Natural killer cell (primary cell): ENCODE data around the gene ZNF224. TPM values are rescaled to one million over a fixed set of nuclear protein-coding genes. Genes with fewer than 3 reads are reported as not detected.

ENCODE experiments used
- ATAC-seq, 3 donors: fragments of 150-1000 bp in 2 of 3; fragments of 200-7000 bp in 1 of 3; cut with Tn5 transposase; 1 replicate in 1 of 3; 2 replicates in 2 of 3; pipeline ENCODE4 v1.10.0; 2021; ENCODE audit warnings: mild to moderate bottlenecking in 2 of 3, moderate library complexity in 2 of 3
- DNase-seq, 2 donors: peaks; one replicate each; pipeline versions ENCODE4 v3.0.0 to v3.0.0-alpha.2; 2013 to 2021; ENCODE audit warnings: mixed read lengths in 1 of 2
- H3K27ac ChIP-seq: one replicate; pipeline ENCODE4 v1.5.1; 2013; ENCODE audit warnings: mild to moderate bottlenecking, low read length
- H3K27me3 ChIP-seq: one replicate; pipeline ENCODE4 v1.6.1; 2013; ENCODE audit warnings: low read length; ENCODE audit not compliant: control insufficient read depth, insufficient read depth
- H3K36me3 ChIP-seq: one replicate; pipeline ENCODE4 v1.6.1; 2013; ENCODE audit warnings: low read length; ENCODE audit not compliant: control insufficient read depth, insufficient read depth
- H3K4me1 ChIP-seq: one replicate; pipeline ENCODE4 v1.6.1; 2013; ENCODE audit warnings: low read length; ENCODE audit not compliant: control insufficient read depth, insufficient read depth
- H3K4me3 ChIP-seq: one replicate; pipeline ENCODE4 v1.5.1; 2013; ENCODE audit warnings: low read length
- H3K9me3 ChIP-seq: one replicate; pipeline ENCODE4 v1.6.1; 2013; ENCODE audit warnings: low read length; ENCODE audit not compliant: control insufficient read depth, insufficient read depth
- H3K27ac Mint-ChIP-seq, 2 donors: one replicate each; pipeline ENCODE4 v1.8.0; 2022; ENCODE audit warnings: mild to moderate bottlenecking in 2 of 2, mixed read lengths in 2 of 2, moderate library complexity in 1 of 2
- H3K27me3 Mint-ChIP-seq, 2 donors: one replicate each; pipeline ENCODE4 v1.8.0; 2022; ENCODE audit warnings: low read depth in 2 of 2, mixed read lengths in 2 of 2
- H3K36me3 Mint-ChIP-seq: one replicate; pipeline ENCODE4 v1.8.0; 2022; ENCODE audit warnings: mixed read lengths
- H3K4me1 Mint-ChIP-seq, 2 donors: one replicate each; pipeline ENCODE4 v1.8.0; 2022; ENCODE audit warnings: mixed read lengths in 2 of 2
- H3K4me3 Mint-ChIP-seq: one replicate; pipeline ENCODE4 v1.8.0; 2022; ENCODE audit warnings: mild to moderate bottlenecking, moderate library complexity, mixed read lengths
- H3K9me3 Mint-ChIP-seq, 2 donors: one replicate each; pipeline ENCODE4 v1.8.0; 2022; ENCODE audit warnings: mixed read lengths in 2 of 2
- WGBS: methylation state at CpG from one replicate; pipeline ENCODE4 v1.1.7; 2013; ENCODE audit warnings: missing lambda C conversion rate; ENCODE audit not compliant: insufficient coverage; 5-methylcytosine and 5-hydroxymethylcytosine counted together
- intact Hi-C: fragments of 100-400 bp; cut with micrococcal nuclease; formaldehyde crosslinking; loops from one replicate; pipeline ENCODE4 v1.14.2; 2022
- total RNA-seq, 4 donors: library from RNA; stranded (reverse); fragments of 120-200 nt in 1 of 4; gene quantifications; one replicate each; pipeline versions ENCODE4 v1.2.3 to v1.2.4, GENCODE V29; 2013 to 2022
- TF ChIP-seq, protein P1 (sequence below): fragments of 200-600 bp; IDR thresholded peaks from one replicate; pipeline ENCODE4 v1.8.0; 2022; ENCODE audit warnings: antibody characterized with exemption

The ZNF224 gene
- total RNA-seq, 3 donors from 2014 or later (not counting 1 experiment from before 2014, with no cell fraction given): 52.2 to 57.6 (median 56.0) TPM

DNA sequence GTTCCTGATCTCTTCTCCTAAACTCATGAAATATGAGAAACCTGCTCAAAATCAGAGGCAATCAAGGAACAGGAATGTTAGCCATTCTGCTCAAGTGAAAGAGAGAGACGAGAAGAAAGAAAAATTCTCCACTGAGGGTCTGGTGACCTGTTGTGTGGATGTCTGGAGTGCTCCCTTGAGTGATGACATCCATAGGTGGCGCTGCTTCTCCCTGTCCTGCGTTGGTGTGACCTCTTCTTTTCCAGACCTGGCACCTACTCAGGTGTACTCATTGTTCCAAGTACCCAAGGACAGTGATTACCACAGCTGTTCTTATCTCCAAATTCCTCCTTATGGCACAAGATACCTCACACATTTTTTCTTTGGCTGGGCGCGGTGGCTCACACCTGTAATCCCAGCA is 38.3 kb upstream of the ZNF224 start:
- DNase-seq (no peak), ATAC-seq (no peak)
- Mint-ChIP-seq H3K36me3 (no peaks in the 10 kb centered on the region), H3K4me1 (peaks cover 19 to 22% of the 10 kb centered on the region in 2 donors), H3K4me3 (no peak overlapping the region), H3K9me3 (no peaks in the 10 kb centered on the region), H3K27me3 (no peaks in the 10 kb centered on the region), H3K27ac (no peak overlapping the region)
- peaks cover 9% of the 10 kb centered on the region for H3K4me1 ChIP-seq
- intact Hi-C loops: no loop called here
- TF ChIP-seq, protein P1, sequence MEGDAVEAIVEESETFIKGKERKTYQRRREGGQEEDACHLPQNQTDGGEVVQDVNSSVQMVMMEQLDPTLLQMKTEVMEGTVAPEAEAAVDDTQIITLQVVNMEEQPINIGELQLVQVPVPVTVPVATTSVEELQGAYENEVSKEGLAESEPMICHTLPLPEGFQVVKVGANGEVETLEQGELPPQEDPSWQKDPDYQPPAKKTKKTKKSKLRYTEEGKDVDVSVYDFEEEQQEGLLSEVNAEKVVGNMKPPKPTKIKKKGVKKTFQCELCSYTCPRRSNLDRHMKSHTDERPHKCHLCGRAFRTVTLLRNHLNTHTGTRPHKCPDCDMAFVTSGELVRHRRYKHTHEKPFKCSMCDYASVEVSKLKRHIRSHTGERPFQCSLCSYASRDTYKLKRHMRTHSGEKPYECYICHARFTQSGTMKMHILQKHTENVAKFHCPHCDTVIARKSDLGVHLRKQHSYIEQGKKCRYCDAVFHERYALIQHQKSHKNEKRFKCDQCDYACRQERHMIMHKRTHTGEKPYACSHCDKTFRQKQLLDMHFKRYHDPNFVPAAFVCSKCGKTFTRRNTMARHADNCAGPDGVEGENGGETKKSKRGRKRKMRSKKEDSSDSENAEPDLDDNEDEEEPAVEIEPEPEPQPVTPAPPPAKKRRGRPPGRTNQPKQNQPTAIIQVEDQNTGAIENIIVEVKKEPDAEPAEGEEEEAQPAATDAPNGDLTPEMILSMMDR: no peak
- H3K27ac ChIP-seq: no peak overlapping the region
- H3K27me3 ChIP-seq: no peaks in the 10 kb centered on the region
- H3K9me3 ChIP-seq: no peaks in the 10 kb centered on the region
- WGBS: 95% methylated on average over 5 of the region's 5 CpGs
- H3K4me3 ChIP-seq: no peak overlapping the region
- peaks cover 6% of the 10 kb centered on the region for H3K36me3 ChIP-seq

DNA sequence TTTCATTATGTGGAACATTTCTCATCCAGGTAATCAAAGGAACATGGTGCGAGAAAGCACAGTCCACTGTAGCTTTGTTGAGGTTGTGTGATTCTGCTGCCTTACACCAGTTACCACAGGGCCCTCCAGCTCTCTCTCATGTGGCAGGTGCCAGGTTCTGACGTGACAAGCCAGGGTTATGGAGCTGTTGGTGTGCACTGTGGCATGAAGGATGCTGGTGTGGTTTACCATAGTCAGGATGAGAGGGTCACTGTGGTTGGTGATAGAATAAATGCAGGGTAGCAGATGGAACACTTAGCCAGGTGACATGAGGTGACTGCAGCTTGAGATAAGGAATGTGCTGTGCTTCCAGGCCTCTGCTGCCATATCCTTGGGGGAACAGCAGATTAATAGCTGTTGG is 34.9 kb upstream of the ZNF224 start:
- 28% methylated on average over 2 of the region's 2 CpGs for WGBS
- H3K27me3 ChIP-seq: no peaks in the 10 kb centered on the region
- DNase-seq (no peak), ATAC-seq (no peak)
- no peak overlapping the region for H3K4me3 Mint-ChIP-seq
- H3K4me3 ChIP-seq: no peak overlapping the region
- TF ChIP-seq, protein P1: no peak
- no peaks in the 10 kb centered on the region for H3K9me3 Mint-ChIP-seq
- no peaks in the 10 kb centered on the region for H3K4me1 ChIP-seq
- no peaks in the 10 kb centered on the region for H3K27me3 Mint-ChIP-seq
- intact Hi-C loops: no loop called here
- H3K27ac ChIP-seq: no peak overlapping the region
- H3K27ac Mint-ChIP-seq: no peak overlapping the region
- peaks cover 4% of the 10 kb centered on the region for H3K9me3 ChIP-seq
- peaks cover 20% of the 10 kb centered on the region for H3K36me3 Mint-ChIP-seq
- H3K4me1 Mint-ChIP-seq: no peaks in the 10 kb centered on the region
- H3K36me3 ChIP-seq: peaks cover 18% of the 10 kb centered on the region

DNA sequence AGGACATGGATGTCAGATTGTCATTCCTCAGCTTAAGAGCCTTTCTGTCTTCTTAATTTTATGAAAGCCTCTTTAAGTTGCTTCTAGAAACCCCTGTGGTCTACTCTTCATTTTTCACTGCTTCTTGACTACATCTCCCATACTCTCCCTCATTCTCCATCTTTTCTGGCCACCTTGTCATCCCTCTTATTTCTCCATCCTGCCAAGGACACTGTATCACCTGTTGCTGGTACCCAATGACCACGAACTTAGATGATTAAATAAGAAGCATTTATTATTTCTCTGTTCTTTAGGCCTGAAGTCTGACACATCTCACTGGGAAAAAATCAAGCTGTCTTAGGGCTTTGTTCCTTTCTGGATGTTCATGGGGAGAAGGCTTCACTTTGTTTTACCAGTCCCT is 33.1 kb upstream of the ZNF224 start:
- ATAC-seq (no peak), DNase-seq (no peak)
- intact Hi-C loops: no loop called here
- Histone ChIP-seq H3K4me3 (no peak overlapping the region), H3K27ac (no peak overlapping the region), H3K4me1 (no peaks in the 10 kb centered on the region), H3K36me3 (peaks cover 15% of the 10 kb centered on the region), H3K9me3 (peaks cover 15% of the 10 kb centered on the region), H3K27me3 (no peaks in the 10 kb centered on the region)
- Mint-ChIP-seq H3K36me3 (peaks cover 31% of the 10 kb centered on the region), H3K4me3 (no peak overlapping the region), H3K27ac (no peak overlapping the region), H3K4me1 (no peaks in the 10 kb centered on the region), H3K9me3 (peaks cover 0 to 4% of the 10 kb centered on the region in 2 donors), H3K27me3 (no peaks in the 10 kb centered on the region)
- TF ChIP-seq, protein P1: no peak
- WGBS: 90% methylated on average over 1 of the region's 1 CpG

GRCh38 chr19:44066305-44066704 is 27.9 kb upstream of the ZNF224 start:
- Histone ChIP-seq H3K4me3 (no peak overlapping the region), H3K27ac (no peak overlapping the region), H3K27me3 (no peaks in the 10 kb centered on the region), H3K9me3 (peaks cover 41% of the 10 kb centered on the region), H3K4me1 (peaks cover 2% of the 10 kb centered on the region), H3K36me3 (peaks cover 15% of the 10 kb centered on the region)
- Mint-ChIP-seq H3K27ac (no peak overlapping the region), H3K9me3 (peaks cover 11 to 22% of the 10 kb centered on the region in 2 donors), H3K4me3 (no peak overlapping the region), H3K4me1 (peaks cover 2 to 5% of the 10 kb centered on the region in 2 donors), H3K36me3 (peaks cover 43% of the 10 kb centered on the region), H3K27me3 (no peaks in the 10 kb centered on the region)
- no peak for ATAC-seq
- WGBS: 60% methylated on average over 1 of the region's 3 CpGs
- TF ChIP-seq, protein P1: no peak
- intact Hi-C loops: no loop called here
- no peak for DNase-seq
